IMR-90 (cell line): Measurements from ENCODE around the gene AIF1. TPM values are rescaled to one million over a fixed set of nuclear protein-coding genes. Genes with fewer than 3 reads are reported as not detected.

ENCODE experiments used
- CEBPB ChIP-seq: IDR thresholded peaks from 2 replicates; pipeline ENCODE4 v1.6.1; 2012; ENCODE audit warnings: low read depth, low read length, improper control_type of control experiment
- CTCF ChIP-seq: conservative IDR thresholded peaks from 2 replicates; pipeline ENCODE4 v1.5.1; 2012; ENCODE audit warnings: mild to moderate bottlenecking, low read depth, low read length, improper control_type of control experiment
- POLR2A ChIP-seq: IDR thresholded peaks from 2 replicates; pipeline ENCODE4 v1.6.1; 2012; ENCODE audit warnings: mild to moderate bottlenecking, low read depth, low read length
- RAD21 ChIP-seq: IDR thresholded peaks from 2 replicates; pipeline ENCODE4 v1.6.1; 2012; ENCODE audit warnings: low read length, improper control_type of control experiment
- SMC3 ChIP-seq: fragments of 150-350 bp; IDR thresholded peaks from 2 replicates; pipeline ENCODE4 v1.6.1; 2016; ENCODE audit warnings: low read depth, mild to moderate bottlenecking, antibody characterized with exemption, low read length, moderate library complexity
- polyA plus RNA-seq, 3 experiments: library from polyadenylated mRNA; depleted of rRNA; stranded (reverse); fragments of >200 nt; gene quantifications; 2 replicates each; pipeline ENCODE4 v1.2.3, GENCODE V29; 2012; ENCODE audit warnings: low replicate concordance in 1 of 3
- total RNA-seq: library from RNA; depleted of rRNA; stranded (reverse); fragments of >200 nt; gene quantifications from 2 replicates; pipeline ENCODE4 v1.2.3, GENCODE V29; 2012

AIF1 gene
- total and polyA plus RNA-seq, 2 of the 4 experiments (the other 2 are of a cell fraction), result not detected

- TF ChIP-seq CTCF (no peak), RAD21 (no peak), SMC3 (no peak), CEBPB (no peak), POLR2A (no peak; the same call in 1 of the 2 replicates)
Observed at GRCh38 chr6:31659649-31660380, 44.8 kb downstream of the AIF1 start (continued).
